ENCODE measurements around the gene CBLIF.
A peak's percentile ranks its signal among the peaks of the same experiment; 100 is the strongest.

The CBLIF gene

GRCh38 chr11:59812220-59812619 is 33.1 kb downstream of the CBLIF start:
- H3K27me3 Mint-ChIP-seq (ENCODE audit: low read depth, poor library complexity) = peaks cover under 1% of the 10 kb centered on the region
- peaks cover 27% of the 10 kb centered on the region for H3K4me1 Mint-ChIP-seq
- no peaks in the 10 kb centered on the region for H3K9me3 Mint-ChIP-seq
- H3K36me3 Mint-ChIP-seq (ENCODE audit: low read depth) = peaks cover 5% of the 10 kb centered on the region
- H3K4me3 Mint-ChIP-seq = no peak overlapping the region
- H3K27ac Mint-ChIP-seq = peak overlapping the region; percentile 74
- no peak for DNase-seq
- TF ChIP-seq CTCF (IDR thresholded peaks at IDR 0.05) = no peak

- Mint-ChIP-seq H3K27me3 (ENCODE audit: low read depth, poor library complexity) (no peaks in the 10 kb centered on the region), H3K9me3 (no peaks in the 10 kb centered on the region), H3K4me3 (peak overlapping the region; percentile 95), H3K27ac (peak overlapping the region; percentile 98), H3K4me1 (peaks cover 27% of the 10 kb centered on the region), H3K36me3 (ENCODE audit: low read depth) (peaks cover 16% of the 10 kb centered on the region)
- TF ChIP-seq CTCF (IDR thresholded peaks at IDR 0.05) = no peak
- no peak for DNase-seq
Observed at GRCh38 chr11:59810911-59811259, 34.4 kb downstream of the CBLIF start.

- peak within 1 kb of the TSS; percentile 98 for H3K27ac Mint-ChIP-seq
- peaks cover 27% of the 10 kb centered on the region for H3K4me1 Mint-ChIP-seq
- H3K4me3 Mint-ChIP-seq = peak within 1 kb of the TSS; percentile 95
- peaks cover 16% of the 10 kb centered on the region for H3K36me3 Mint-ChIP-seq (ENCODE audit: low read depth)
- H3K9me3 Mint-ChIP-seq = no peaks in the 10 kb centered on the region
- H3K27me3 Mint-ChIP-seq (ENCODE audit: low read depth, poor library complexity) = no peaks in the 10 kb centered on the region
- peak; percentile 87 for DNase-seq
- TF ChIP-seq CTCF (IDR thresholded peaks at IDR 0.05) = no peak
Observed at GRCh38 chr11:59810189-59810910, 34.9 kb downstream of the CBLIF start, which contains the start of gene MRPL16. TSS of gene MRPL16 (minus strand) at chr11:59810778. CDS start at chr11:59810658, 120 bp downstream.

GRCh38 chr11:59807047-59807610 is 38.2 kb downstream of the CBLIF start:
- no peak for TF ChIP-seq CTCF (IDR thresholded peaks at IDR 0.05)
- Mint-ChIP-seq H3K4me3 (no peak overlapping the region), H3K4me1 (peaks cover 16% of the 10 kb centered on the region), H3K36me3 (ENCODE audit: low read depth) (peaks cover 16% of the 10 kb centered on the region), H3K27me3 (ENCODE audit: low read depth, poor library complexity) (no peaks in the 10 kb centered on the region), H3K9me3 (no peaks in the 10 kb centered on the region), H3K27ac (no peak overlapping the region)
- DNase-seq = no peak

- Mint-ChIP-seq H3K4me3 (no peak overlapping the region), H3K27me3 (ENCODE audit: low read depth, poor library complexity) (no peaks in the 10 kb centered on the region), H3K36me3 (ENCODE audit: low read depth) (peaks cover 16% of the 10 kb centered on the region), H3K9me3 (no peaks in the 10 kb centered on the region), H3K4me1 (no peaks in the 10 kb centered on the region), H3K27ac (no peak overlapping the region)
- no peak for TF ChIP-seq CTCF (IDR thresholded peaks at IDR 0.05)
- DNase-seq = no peak
Observed at GRCh38 chr11:59804061-59804460, 41.2 kb downstream of the CBLIF start.

Data from nephron progenitor cell (in vitro differentiated cells).